ENCODE data around the gene SLFN12. TPM values are rescaled to one million over a fixed set of nuclear protein-coding genes. Genes with fewer than 3 reads are reported as not detected.

SLFN12 gene
- total RNA-seq, 2 donors from 2014 or later = 10.4 to 13.5 TPM

DNA sequence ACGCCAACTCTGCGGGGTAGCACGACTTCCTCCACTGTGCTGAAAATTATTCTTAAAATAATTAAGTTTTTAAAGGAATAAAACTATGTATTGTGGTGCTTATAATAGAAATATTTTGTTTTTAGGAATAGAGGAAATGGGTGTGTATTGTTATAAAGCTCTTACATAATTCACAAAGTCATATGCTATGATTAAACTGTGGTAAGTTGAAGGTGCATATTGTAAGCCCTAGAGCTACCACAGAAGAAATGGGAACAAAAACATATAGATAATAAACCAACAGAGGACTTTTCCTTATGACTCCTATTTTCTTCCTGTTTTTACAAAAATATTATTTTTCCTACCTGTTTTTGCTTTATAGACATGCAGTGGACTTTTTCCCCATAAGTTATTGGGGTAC lies 54.6 kb downstream of the SLFN12 start:
- Mint-ChIP-seq H3K9me3 (no peaks in the 10 kb centered on the region), H3K4me1 (peaks cover 13% of the 10 kb centered on the region), H3K4me3 (no peak overlapping the region), H3K36me3 (ENCODE audit: low read depth) (peaks cover 18% of the 10 kb centered on the region), H3K27me3 (no peaks in the 10 kb centered on the region), H3K27ac (no peak overlapping the region)
- ATAC-seq (replicated peaks) = no peak

DNA sequence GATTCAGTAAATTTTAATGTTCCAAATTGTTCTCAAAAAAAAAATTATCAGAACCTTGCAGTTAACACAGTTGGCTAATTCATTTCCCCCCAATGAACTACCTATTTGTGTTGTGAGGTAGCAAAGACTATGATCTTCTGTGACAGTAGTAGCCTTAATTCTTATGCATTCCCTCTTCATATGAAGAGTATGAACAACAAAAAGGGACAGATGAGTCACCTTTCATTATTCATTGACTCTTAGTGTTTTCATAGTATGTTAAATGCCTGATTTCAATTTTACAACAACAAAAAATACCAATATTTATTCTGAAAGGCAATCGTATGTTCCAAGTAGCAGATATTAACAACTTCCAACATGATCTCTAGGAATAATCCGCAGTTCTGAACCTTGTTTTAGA lies 55.2 kb downstream of the SLFN12 start:
- no peaks in the 10 kb centered on the region for H3K9me3 Mint-ChIP-seq
- no peak overlapping the region for H3K27ac Mint-ChIP-seq
- peak; percentile 36 for ATAC-seq (replicated peaks)
- no peaks in the 10 kb centered on the region for H3K27me3 Mint-ChIP-seq
- peaks cover 14% of the 10 kb centered on the region for H3K4me1 Mint-ChIP-seq
- no peak overlapping the region for H3K4me3 Mint-ChIP-seq
- H3K36me3 Mint-ChIP-seq (ENCODE audit: low read depth) = peaks cover 22% of the 10 kb centered on the region

GRCh38 chr17:35376245-35376644 lies 56.1 kb downstream of the SLFN12 start:
- peak overlapping the region; percentile 7 for H3K27ac Mint-ChIP-seq
- H3K27me3 Mint-ChIP-seq = no peaks in the 10 kb centered on the region
- H3K36me3 Mint-ChIP-seq (ENCODE audit: low read depth) = peaks cover 30% of the 10 kb centered on the region
- peaks cover 23% of the 10 kb centered on the region for H3K4me1 Mint-ChIP-seq
- H3K4me3 Mint-ChIP-seq = peak overlapping the region; percentile 50
- ATAC-seq (replicated peaks) = no peak
- H3K9me3 Mint-ChIP-seq = peaks cover 2% of the 10 kb centered on the region

- H3K4me3 Mint-ChIP-seq = peak overlapping the region; percentile 97
- H3K27ac Mint-ChIP-seq = peak overlapping the region; percentile 94
- H3K36me3 Mint-ChIP-seq (ENCODE audit: low read depth) = peaks cover 44% of the 10 kb centered on the region
- peaks cover 36% of the 10 kb centered on the region for H3K4me1 Mint-ChIP-seq
- H3K9me3 Mint-ChIP-seq = peaks cover 4% of the 10 kb centered on the region
- H3K27me3 Mint-ChIP-seq = no peaks in the 10 kb centered on the region
- no peak for ATAC-seq (replicated peaks)
Measured at GRCh38 chr17:35374766-35375344, 57.4 kb downstream of the SLFN12 start.

DNA sequence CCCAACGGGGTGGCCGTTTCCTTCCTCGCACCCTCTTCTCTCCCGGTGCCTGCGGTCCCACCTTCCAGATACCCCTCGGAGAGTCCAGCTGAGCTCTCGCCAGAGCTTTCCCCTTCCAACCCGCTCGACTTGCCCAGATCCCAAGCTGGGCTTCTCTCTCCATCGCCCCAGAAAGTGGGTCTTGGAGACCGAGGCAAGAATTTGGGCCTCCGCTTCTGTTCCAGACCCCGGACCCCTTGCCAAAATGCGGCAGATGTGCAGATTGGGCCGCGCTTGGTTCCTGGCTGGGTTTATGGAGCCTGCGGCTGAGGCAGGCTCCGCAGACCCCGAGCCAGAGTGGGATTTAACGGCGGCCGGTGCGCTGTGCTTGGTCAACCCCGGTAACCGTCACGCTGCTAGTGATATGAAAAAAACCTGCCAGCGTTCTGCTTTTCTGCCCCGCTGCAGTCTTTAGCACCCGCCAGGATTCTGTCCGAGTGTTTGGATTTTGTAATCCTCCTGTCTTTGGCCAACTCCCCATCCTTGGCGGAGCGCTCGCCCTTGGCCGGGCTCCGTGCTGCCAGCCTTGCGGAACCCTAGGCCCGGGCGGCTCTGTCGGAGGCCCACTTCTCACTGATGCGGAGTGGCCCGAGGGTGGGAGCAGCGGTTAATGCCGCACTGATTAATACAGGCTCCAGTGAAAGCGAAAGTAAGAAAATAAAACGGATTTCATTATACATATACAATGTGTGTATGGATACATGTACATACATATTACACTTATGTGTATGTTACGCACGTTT lies 58.1 kb downstream of the SLFN12 start:
- Mint-ChIP-seq H3K27ac (peak overlapping the region; percentile 94), H3K4me1 (peaks cover 42% of the 10 kb centered on the region), H3K4me3 (peak overlapping the region; percentile 97), H3K27me3 (no peaks in the 10 kb centered on the region), H3K9me3 (peaks cover 4% of the 10 kb centered on the region), H3K36me3 (ENCODE audit: low read depth) (peaks cover 51% of the 10 kb centered on the region)
- ATAC-seq (replicated peaks) = peak; percentile 71

DNA sequence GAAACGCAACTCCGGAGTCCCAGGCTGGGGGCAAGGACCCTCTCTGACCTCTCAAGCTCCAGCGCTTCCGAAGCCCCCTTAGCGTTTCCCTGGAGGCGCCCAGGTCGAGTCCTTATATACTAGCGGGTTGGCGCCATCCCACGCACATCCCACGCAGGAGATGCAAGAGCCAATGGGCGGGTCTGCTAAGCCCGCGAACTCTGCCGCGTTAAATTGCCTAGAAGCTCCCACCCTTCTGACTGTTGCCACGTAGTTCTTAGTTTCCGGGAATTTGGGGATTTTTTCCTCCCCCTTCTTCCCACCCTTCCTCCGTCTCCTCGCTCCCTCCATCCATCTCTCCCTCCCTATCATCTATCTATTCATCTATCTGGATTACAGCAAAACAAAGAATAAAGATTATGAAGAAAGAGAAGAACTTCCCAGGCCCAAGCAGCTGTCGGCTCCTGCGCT lies 58.7 kb downstream of the SLFN12 start, which contains the start of gene SLFN11:
Gene SLFN11 (minus strand): TSS at position 88 of the 450 bp plus-strand sequence. CDS start 9,814 bp downstream, outside the sequence.
- Mint-ChIP-seq H3K36me3 (ENCODE audit: low read depth) (peaks cover 57% of the 10 kb centered on the region), H3K4me1 (peaks cover 42% of the 10 kb centered on the region), H3K9me3 (peaks cover 4% of the 10 kb centered on the region), H3K4me3 (peak within 1 kb of the TSS; percentile 97), H3K27me3 (no peaks in the 10 kb centered on the region), H3K27ac (peak within 1 kb of the TSS; percentile 94)
- ATAC-seq (replicated peaks) = peak; percentile 78

- H3K4me1 Mint-ChIP-seq = peaks cover 42% of the 10 kb centered on the region
Measured at GRCh38 chr17:35372846-35373533, 59.3 kb downstream of the SLFN12 start.

GRCh38 chr17:35371934-35372333 lies 60.4 kb downstream of the SLFN12 start:
- peaks cover 4% of the 10 kb centered on the region for H3K9me3 Mint-ChIP-seq
- ATAC-seq (replicated peaks) = no peak
- H3K27ac Mint-ChIP-seq = no peak overlapping the region
- peaks cover 38% of the 10 kb centered on the region for H3K4me1 Mint-ChIP-seq
- H3K36me3 Mint-ChIP-seq (ENCODE audit: low read depth) = peaks cover 73% of the 10 kb centered on the region
- H3K27me3 Mint-ChIP-seq = no peaks in the 10 kb centered on the region
- peak overlapping the region; percentile 97 for H3K4me3 Mint-ChIP-seq

More at GRCh38 chr17:35372846-35373533, 59.3 kb downstream of the SLFN12 start:
- peak; percentile 8 for ATAC-seq (replicated peaks)
- H3K9me3 Mint-ChIP-seq = peaks cover 4% of the 10 kb centered on the region
- H3K36me3 Mint-ChIP-seq (ENCODE audit: low read depth) = peaks cover 63% of the 10 kb centered on the region
- peak overlapping the region; percentile 97 for H3K4me3 Mint-ChIP-seq
- peak overlapping the region; percentile 94 for H3K27ac Mint-ChIP-seq
- no peaks in the 10 kb centered on the region for H3K27me3 Mint-ChIP-seq

DNA sequence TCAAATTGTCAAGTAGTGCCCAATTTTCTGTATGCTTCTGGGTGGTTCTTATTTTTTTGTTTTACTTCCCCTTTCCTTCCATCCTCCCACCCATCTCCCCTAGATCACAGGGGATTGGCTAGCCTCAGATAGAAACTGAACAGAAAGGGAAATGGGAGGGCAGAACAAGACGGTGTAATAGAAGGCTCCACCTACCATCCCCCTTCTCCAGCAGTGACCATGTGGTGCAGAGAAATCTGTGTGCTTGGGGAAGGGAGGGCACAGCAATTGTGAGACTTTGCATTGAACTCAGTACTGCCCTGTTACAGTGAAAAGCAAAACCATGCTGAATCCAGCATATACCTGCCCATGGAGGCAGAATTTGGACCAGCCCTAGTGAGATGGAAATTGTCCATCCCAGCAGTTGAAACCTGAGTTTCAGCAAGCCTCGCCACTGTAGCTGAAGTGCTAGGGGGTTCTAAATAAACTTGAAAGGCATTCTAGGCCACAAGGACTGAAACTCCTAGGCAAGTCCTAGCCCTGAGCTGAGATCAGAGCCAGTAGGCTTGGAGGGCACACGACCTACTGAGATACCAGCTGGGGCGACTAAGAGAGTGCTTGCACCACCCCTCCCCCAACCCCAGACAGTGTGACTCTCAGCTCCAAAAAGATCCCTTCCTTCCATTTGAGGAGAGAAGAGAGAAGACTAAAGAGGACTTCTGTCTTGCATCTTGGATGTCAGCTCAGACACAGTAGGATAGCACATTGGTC lies 64.0 kb downstream of the SLFN12 start:
- peak overlapping the region; percentile 97 for H3K4me3 Mint-ChIP-seq
- H3K4me1 Mint-ChIP-seq = peaks cover 47% of the 10 kb centered on the region
- ATAC-seq (replicated peaks) = peak; percentile 61
- H3K36me3 Mint-ChIP-seq (ENCODE audit: low read depth) = peaks cover 96% of the 10 kb centered on the region
- H3K27me3 Mint-ChIP-seq = no peaks in the 10 kb centered on the region
- H3K9me3 Mint-ChIP-seq = peaks cover 4% of the 10 kb centered on the region
- H3K27ac Mint-ChIP-seq = no peak overlapping the region

DNA sequence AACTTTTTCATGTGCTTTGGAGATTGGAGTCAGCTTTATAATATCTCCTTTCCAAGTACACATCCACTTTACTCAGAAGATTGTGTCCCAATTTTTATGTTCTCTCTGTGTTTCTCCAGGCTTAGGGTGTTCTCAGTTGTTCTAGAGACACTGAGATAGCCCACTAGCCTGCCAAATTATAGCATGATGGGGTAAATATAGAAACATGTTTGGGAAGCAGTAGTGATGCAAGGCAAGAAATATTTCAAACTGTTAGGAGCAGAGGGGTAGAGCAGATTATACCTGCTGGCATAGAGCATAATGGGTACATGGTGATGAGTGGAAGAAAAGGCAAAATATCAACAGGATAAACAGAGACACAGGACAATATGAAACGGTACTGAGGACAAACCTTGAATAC lies 71.3 kb downstream of the SLFN12 start:
- ATAC-seq (replicated peaks) = no peak
- Mint-ChIP-seq H3K4me3 (peak overlapping the region; percentile 27), H3K9me3 (no peaks in the 10 kb centered on the region), H3K27ac (no peak overlapping the region), H3K36me3 (ENCODE audit: low read depth) (peaks cover 98% of the 10 kb centered on the region), H3K4me1 (peaks cover 29% of the 10 kb centered on the region), H3K27me3 (no peaks in the 10 kb centered on the region)

Other genes with a start within 250 kb of the SLFN12 start
- gene SLC35G3, start 238.1 kb downstream of the SLFN12 start, total RNA-seq = not detected
- gene SLFN5, start 189.4 kb downstream of the SLFN12 start, total RNA-seq = 10 to 100 TPM; 31.3 to 45.6 TPM
- 100 to 1,000 TPM in 1 of 2 donors, 10 to 100 TPM in 1; 77.5 to 112 TPM for gene SLFN11, start 58.9 kb downstream of the SLFN12 start, total RNA-seq
- gene SLFN13, start 16.3 kb upstream of the SLFN12 start, total RNA-seq = 10 to 100 TPM; 38.2 to 58.6 TPM
- gene SLFN12L, start 105.2 kb upstream of the SLFN12 start, total RNA-seq = 10 to 100 TPM; 56.1 to 72.2 TPM
- gene SLFN14, start 128.3 kb upstream of the SLFN12 start, total RNA-seq = under 1 TPM in 1 of 2 donors, not detected in 1; 0.08 TPM
- 1 to 10 TPM; 1.9 to 2.6 TPM for gene PEX12, start 146.1 kb upstream of the SLFN12 start, total RNA-seq
- 100 to 1,000 TPM; 189 to 213 TPM for gene AP2B1, start 154.8 kb upstream of the SLFN12 start, total RNA-seq

Measured in activated T-helper 17 cell treated with anti-CD3 and anti-CD28 coated beads, Interleukin-2, amount 50 U/mL, for 72 hours (primary cell).